GM12875 (cell line): ENCODE results near the gene SPINK1.

Experiments used
- H3K4me3 ChIP-seq: one replicate; pipeline ENCODE4 v1.5.1; 2011; ENCODE audit warnings: low read depth, low read length, control low read depth
- TF ChIP-seq, protein P1 (sequence below): IDR thresholded peaks from 2 replicates; pipeline ENCODE4 v1.5.1; 2011; ENCODE audit warnings: low read depth, mild to moderate bottlenecking, control low read depth, inconsistent platforms, low read length, moderate library complexity, borderline replicate concordance; ENCODE audit not compliant: insufficient read depth

The SPINK1 gene

DNA sequence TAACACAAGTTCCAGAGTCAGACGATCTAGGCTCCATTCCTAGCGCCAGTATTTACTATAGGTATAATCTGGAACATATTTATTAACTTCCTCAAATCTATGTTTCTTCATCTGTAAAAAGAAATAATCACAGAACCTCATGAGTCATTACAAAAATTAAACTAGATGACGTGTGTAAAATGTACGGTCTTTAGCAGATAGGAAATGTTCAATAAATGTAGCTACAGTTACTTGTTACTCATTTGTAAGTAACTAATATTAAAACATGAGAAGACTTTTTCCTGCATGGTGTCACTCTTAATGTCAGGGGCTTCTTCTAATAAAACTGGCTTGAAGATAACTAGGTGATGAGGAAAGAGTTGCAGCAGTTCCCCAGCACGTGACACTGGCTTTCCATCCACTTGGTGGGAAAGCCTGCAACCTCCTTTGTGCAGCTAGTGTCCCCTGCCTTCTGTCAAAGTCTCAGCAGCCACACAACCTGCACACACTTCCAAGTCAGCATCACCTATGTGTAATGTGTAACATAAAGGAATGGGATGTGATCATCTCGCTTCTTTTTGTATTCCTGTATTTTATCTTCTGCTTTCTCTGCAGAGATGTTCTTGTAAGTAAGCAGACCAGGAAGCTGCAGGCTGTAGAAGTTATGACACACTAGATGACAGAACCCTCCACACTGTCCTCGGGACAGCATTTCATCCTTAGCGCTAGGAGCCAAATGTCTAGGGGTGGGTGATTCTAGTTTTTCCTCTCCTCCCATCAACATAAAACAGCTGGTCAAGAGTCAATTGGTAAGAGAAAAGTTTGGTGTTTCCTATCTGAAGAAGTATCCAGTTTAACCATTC, 47.1 kb downstream of the SPINK1 start:
- TF ChIP-seq, protein P1, sequence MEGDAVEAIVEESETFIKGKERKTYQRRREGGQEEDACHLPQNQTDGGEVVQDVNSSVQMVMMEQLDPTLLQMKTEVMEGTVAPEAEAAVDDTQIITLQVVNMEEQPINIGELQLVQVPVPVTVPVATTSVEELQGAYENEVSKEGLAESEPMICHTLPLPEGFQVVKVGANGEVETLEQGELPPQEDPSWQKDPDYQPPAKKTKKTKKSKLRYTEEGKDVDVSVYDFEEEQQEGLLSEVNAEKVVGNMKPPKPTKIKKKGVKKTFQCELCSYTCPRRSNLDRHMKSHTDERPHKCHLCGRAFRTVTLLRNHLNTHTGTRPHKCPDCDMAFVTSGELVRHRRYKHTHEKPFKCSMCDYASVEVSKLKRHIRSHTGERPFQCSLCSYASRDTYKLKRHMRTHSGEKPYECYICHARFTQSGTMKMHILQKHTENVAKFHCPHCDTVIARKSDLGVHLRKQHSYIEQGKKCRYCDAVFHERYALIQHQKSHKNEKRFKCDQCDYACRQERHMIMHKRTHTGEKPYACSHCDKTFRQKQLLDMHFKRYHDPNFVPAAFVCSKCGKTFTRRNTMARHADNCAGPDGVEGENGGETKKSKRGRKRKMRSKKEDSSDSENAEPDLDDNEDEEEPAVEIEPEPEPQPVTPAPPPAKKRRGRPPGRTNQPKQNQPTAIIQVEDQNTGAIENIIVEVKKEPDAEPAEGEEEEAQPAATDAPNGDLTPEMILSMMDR, result no peak
- H3K4me3 ChIP-seq, result no peak overlapping the region

DNA sequence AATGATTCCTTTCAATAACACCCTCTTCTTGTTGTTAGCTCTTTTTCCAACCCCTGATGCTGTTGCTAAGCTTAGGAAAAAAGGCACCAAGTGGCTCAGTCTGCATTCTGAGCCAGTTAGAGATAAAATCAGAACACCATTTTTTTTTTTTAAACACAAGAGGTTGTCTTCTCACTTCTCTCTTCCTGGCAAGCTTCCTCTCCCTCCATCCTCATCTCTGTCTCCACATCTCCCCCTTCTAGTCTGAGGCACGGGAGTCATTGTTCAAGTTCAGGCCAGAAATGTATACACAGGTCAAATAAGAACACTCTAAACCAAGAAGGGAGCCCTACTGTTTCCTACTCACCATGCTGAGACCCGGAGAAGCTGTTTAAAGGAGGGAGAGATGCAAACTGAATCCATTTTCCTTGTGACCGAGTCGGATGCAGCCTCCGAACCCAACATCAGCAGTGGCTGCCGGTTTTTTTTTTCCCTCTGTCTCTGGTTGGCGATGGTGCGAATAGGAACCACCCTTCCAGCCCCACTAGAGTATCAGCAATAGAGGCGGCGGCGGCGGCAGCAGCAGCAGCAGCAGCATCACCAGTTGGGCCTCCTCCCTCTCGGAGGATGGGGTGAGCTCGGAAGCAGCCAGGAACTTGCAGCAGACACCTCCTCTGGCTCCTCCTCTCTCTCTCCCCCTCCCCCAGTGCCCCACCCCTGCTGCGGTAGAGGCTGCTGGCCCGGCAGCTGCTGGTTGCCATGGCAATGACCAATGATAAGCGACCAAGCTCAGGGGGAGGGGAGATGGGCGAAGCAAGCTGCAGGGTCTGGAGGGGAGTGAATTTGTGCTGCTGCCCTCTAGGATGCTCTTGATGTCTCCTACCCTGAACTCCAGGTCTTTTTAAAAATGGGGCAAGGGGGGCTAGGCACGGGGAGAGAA, 49.1 kb downstream of the SPINK1 start, which contains the start of gene JAKMIP2:
TSS of gene JAKMIP2 (minus strand) at position 619 of the 919 bp plus-strand sequence. CDS start 110,922 bp downstream, outside the sequence.
- TF ChIP-seq, protein P1, result no peak
- no peak within 1 kb of the TSS for H3K4me3 ChIP-seq

DNA sequence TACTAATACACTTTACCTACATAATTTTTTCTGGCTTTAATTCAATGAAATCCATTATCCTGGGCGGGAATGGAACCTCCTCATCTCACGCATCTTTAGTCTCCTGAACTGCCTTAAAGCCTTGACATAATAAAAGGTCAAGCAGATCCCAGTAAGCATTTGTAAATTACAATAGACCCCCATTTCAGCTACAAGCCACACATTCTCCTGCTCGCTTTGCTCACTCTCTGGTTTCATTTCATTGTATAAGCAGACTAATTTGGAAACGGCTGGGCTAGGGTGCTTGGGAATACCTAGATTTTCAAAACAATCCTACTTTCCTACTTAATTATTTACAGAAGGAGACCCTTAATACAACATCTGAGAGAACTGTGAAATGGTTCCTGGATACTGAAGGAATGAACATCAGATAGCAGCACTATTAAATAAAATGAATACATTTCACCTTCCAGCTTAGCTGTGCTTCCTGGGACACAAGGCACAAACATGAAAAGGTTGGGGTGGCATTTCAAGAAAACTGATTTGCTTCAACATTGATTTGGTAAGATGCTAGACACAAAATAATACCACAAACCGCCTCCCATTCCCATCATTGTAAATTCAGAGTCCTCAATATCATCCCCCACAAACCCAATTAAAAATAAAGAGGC, 50.4 kb downstream of the SPINK1 start:
- H3K4me3 ChIP-seq, result no peak overlapping the region
- TF ChIP-seq, protein P1, result no peak

DNA sequence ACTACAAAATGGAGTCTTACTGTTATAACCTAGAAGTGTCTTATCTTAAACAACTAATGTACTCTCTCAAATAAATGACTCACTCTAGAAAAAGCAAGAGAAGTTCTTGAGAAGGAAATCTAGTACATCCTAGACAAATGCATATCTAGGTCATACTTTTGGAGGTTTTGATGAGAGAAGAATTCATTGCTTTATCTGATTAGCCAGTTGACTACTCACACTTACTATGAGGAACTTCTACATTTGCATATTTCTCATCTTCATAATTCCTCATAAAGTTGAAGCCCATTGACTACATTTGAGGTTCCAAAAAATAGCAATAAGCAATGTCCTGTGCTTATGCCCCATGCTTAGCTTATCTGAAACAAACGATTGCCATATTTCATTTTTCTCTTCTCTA, 51.8 kb downstream of the SPINK1 start:
- TF ChIP-seq, protein P1, result no peak
- no peak overlapping the region for H3K4me3 ChIP-seq

DNA sequence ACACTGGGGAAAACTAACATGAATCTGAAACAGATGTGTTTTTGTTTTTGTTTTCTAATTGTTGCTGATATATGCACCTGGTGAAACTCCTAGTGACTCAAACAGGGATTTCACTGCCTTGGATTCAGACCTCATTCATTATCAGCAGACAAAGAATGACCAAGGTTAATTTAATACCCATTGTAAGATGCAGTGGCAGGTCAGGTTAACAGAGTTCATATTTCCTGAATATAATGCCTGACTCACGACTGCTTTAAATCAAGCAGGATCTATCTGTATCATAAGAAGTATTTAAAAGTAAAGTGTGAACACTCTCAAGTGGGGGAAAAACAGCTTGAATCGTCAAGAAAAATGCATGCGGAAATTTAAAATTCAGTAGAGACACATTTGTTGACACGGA, 54.5 kb downstream of the SPINK1 start:
- TF ChIP-seq, protein P1, result no peak
- H3K4me3 ChIP-seq, result no peak overlapping the region
